IMR-90 (cell line): ENCODE measurements around the gene KLHL33. TPM values are rescaled to one million over a fixed set of nuclear protein-coding genes. Genes with fewer than 3 reads are reported as not detected.

ENCODE experiments used
- ATAC-seq: fragments of 200-7000 bp; cut with Tn5 transposase; 2 replicates; pipeline ENCODE4 v1.9.1; 2020; ENCODE audit warnings: low read depth, mild to moderate bottlenecking, moderate library complexity
- BruUV-seq: library from RNA; stranded (reverse); fragments of 400-500 nt; replicated peaks from 2 replicates; lab custom pipeline; 2021; lab: Mats Ljungman, UMichigan
- CTCF ChIA-PET: fragments of 300-600 bp; formaldehyde crosslinking; extraction: SDS; loops from one replicate; lab custom pipeline; 2021; ENCODE audit warnings: antibody characterized with exemption; lab: Yijun Ruan, JAX
- POLR2A ChIA-PET: fragments of 300-600 bp; sonication (Branson Sonifier 250); formaldehyde crosslinking; loops from one replicate; lab custom pipeline; 2022; ENCODE audit warnings: antibody characterized with exemption; ENCODE audit not compliant: unreplicated experiment; lab: Charles Lee
- DNase-seq: peaks from one replicate; pipeline ENCODE4 v3.0.0; 2013
- H2AFZ ChIP-seq: replicated peaks from 2 replicates; pipeline ENCODE3; 2013; ENCODE audit warnings: low read length, mild to moderate bottlenecking; ENCODE audit not compliant: poor library complexity
- H2AK5ac ChIP-seq: 2 replicates; pipeline ENCODE4 v1.6.1; 2013; ENCODE audit warnings: low read depth, low read length, inconsistent platforms
- H2AK9ac ChIP-seq: replicated peaks from 2 replicates; pipeline ENCODE3; 2013; ENCODE audit warnings: mild to moderate bottlenecking, low read depth, low read length, moderate library complexity; ENCODE audit not compliant: poor library complexity
- H2BK120ac ChIP-seq: 2 replicates; pipeline ENCODE4 v1.6.1; 2013; ENCODE audit warnings: low read depth, low read length, inconsistent platforms
- H2BK15ac ChIP-seq: 3 replicates; pipeline ENCODE4 v1.6.1; 2013; ENCODE audit warnings: low read depth, low read length, inconsistent platforms
- H2BK20ac ChIP-seq: 2 replicates; pipeline ENCODE4 v1.6.1; 2013; ENCODE audit warnings: low read depth, mild to moderate bottlenecking, inconsistent platforms, low read length, moderate library complexity
- H2BK5ac ChIP-seq: 2 replicates; pipeline ENCODE4 v1.6.1; 2013; ENCODE audit warnings: mild to moderate bottlenecking, low read depth, low read length, inconsistent platforms; ENCODE audit not compliant: poor library complexity, severe bottlenecking
- H3K14ac ChIP-seq: replicated peaks from 2 replicates; pipeline ENCODE4 v1.6.1; 2013; ENCODE audit warnings: low read depth, low read length, inconsistent platforms
- H3K18ac ChIP-seq: 2 replicates; pipeline ENCODE4 v1.6.1; 2013; ENCODE audit warnings: low read depth, low read length, control low read depth
- H3K23ac ChIP-seq: 2 replicates; pipeline ENCODE4 v1.6.1; 2013; ENCODE audit warnings: low read depth, low read length, inconsistent platforms
- H3K27ac ChIP-seq: 2 replicates; pipeline ENCODE4 v1.5.1; 2013; ENCODE audit warnings: mild to moderate bottlenecking, control low read depth, low read length; ENCODE audit not compliant: insufficient read depth
- H3K27me3 ChIP-seq: 2 replicates; pipeline ENCODE4 v1.6.1; 2013; ENCODE audit warnings: low read length; ENCODE audit not compliant: control insufficient read depth, insufficient read depth
- H3K36me3 ChIP-seq: 2 replicates; pipeline ENCODE4 v1.6.1; 2013; ENCODE audit warnings: low read length, mixed read lengths; ENCODE audit not compliant: control insufficient read depth, insufficient read depth
- H3K4ac ChIP-seq: 2 replicates; pipeline ENCODE4 v1.6.1; 2013; ENCODE audit warnings: low read depth, low read length, inconsistent platforms
- H3K4me1 ChIP-seq: 2 replicates; pipeline ENCODE4 v1.6.1; 2013; ENCODE audit warnings: low read length, mixed read lengths; ENCODE audit not compliant: control insufficient read depth, insufficient read depth
- H3K4me2 ChIP-seq: 2 replicates; pipeline ENCODE4 v1.6.1; 2013; ENCODE audit warnings: low read depth, mild to moderate bottlenecking, control low read depth, low read length, moderate library complexity
- H3K4me3 ChIP-seq: 2 replicates; pipeline ENCODE4 v1.5.1; 2013; ENCODE audit warnings: low read depth, mild to moderate bottlenecking, control low read depth, low read length, moderate library complexity; ENCODE audit not compliant: insufficient read depth
- H3K56ac ChIP-seq: 2 replicates; pipeline ENCODE4 v1.6.1; 2013; ENCODE audit warnings: low read length, inconsistent platforms; ENCODE audit not compliant: insufficient read depth; ENCODE audit errors: extremely low read depth
- H3K79me1 ChIP-seq, 2 experiments: 2 replicates each; pipeline ENCODE4 v1.6.1; 2013; ENCODE audit warnings: low read length in 2 of 2, inconsistent platforms in 1 of 2, low read depth in 1 of 2
- H3K9ac ChIP-seq: 2 replicates; pipeline ENCODE4 v1.6.1; 2013; ENCODE audit warnings: low read depth, low read length, control low read depth
- H3K9me1 ChIP-seq: 2 replicates; pipeline ENCODE4 v1.6.1; 2013; ENCODE audit warnings: low read length, inconsistent platforms; ENCODE audit not compliant: insufficient read depth
- H3K9me3 ChIP-seq: 2 replicates; pipeline ENCODE4 v1.6.1; 2013; ENCODE audit warnings: low read length; ENCODE audit not compliant: control insufficient read depth, insufficient read depth
- H4K20me1 ChIP-seq: 2 replicates; pipeline ENCODE4 v1.6.1; 2013; ENCODE audit warnings: low read length, inconsistent platforms; ENCODE audit not compliant: insufficient read depth
- H4K5ac ChIP-seq: 2 replicates; pipeline ENCODE4 v1.6.1; 2013; ENCODE audit warnings: mild to moderate bottlenecking, low read depth, low read length, control low read depth
- H4K8ac ChIP-seq, 2 experiments: 2 replicates each; pipeline ENCODE4 v1.6.1; 2013; ENCODE audit warnings: low read depth in 2 of 2, low read length in 2 of 2, control low read depth in 1 of 2, inconsistent platforms in 1 of 2
- H4K91ac ChIP-seq: 2 replicates; pipeline ENCODE4 v1.6.1; 2013; ENCODE audit warnings: low read depth, low read length, inconsistent platforms; ENCODE audit not compliant: insufficient read depth
- BHLHE40 ChIP-seq: fragments of 150-350 bp; IDR thresholded peaks from 2 replicates; pipeline ENCODE4 v1.6.1; 2016; ENCODE audit warnings: mild to moderate bottlenecking, low read depth, low read length
- CHD1 ChIP-seq: IDR thresholded peaks from 2 replicates; pipeline ENCODE4 v1.6.1; 2012; ENCODE audit warnings: low read depth, low read length, improper control_type of control experiment
- FOS ChIP-seq: fragments of 150-350 bp; IDR thresholded peaks from 2 replicates; pipeline ENCODE4 v1.6.1; 2016; ENCODE audit warnings: low read depth, low read length
- MAFK ChIP-seq: IDR thresholded peaks from 2 replicates; pipeline ENCODE4 v1.6.1; 2012; ENCODE audit warnings: low read depth, low read length, improper control_type of control experiment
- MAZ ChIP-seq: IDR thresholded peaks from 2 replicates; pipeline ENCODE4 v1.6.1; 2012; ENCODE audit warnings: low read depth, mild to moderate bottlenecking, low read length, improper control_type of control experiment, moderate library complexity, borderline replicate concordance
- RAD21 ChIP-seq: IDR thresholded peaks from 2 replicates; pipeline ENCODE4 v1.6.1; 2012; ENCODE audit warnings: low read length, improper control_type of control experiment
- SMC3 ChIP-seq: fragments of 150-350 bp; IDR thresholded peaks from 2 replicates; pipeline ENCODE4 v1.6.1; 2016; ENCODE audit warnings: low read depth, mild to moderate bottlenecking, antibody characterized with exemption, low read length, moderate library complexity
- WGBS, 2 experiments: methylation state at CpG; one replicate each; pipeline versions ENCODE4 v1.1.5 to v1.1.7; 2013; ENCODE audit warnings: missing lambda C conversion rate in 2 of 2; ENCODE audit not compliant: insufficient read length in 1 of 2; ENCODE audit errors: extremely low coverage in 2 of 2; 5-methylcytosine and 5-hydroxymethylcytosine counted together
- dilution Hi-C: fragments of 300-500 bp; cut with HindIII; formaldehyde crosslinking; loops from one replicate; pipeline ENCODE4 v1.14.3; 2018; ENCODE audit warnings: low sequenced_read_pairs; ENCODE audit not compliant: unreplicated experiment
- in situ Hi-C: fragments of 300-500 bp; cut with MboI; formaldehyde crosslinking; loops from 3 replicates; pipeline ENCODE4 v1.14.3; 2019; ENCODE audit warnings: low sequenced_read_pairs, inconsistent platforms, mixed read lengths
- intact Hi-C: fragments of 100-400 bp; cut with micrococcal nuclease; formaldehyde crosslinking; loops from 2 replicates; pipeline ENCODE4 v1.10.0; 2022
- polyA plus RNA-seq, 3 experiments: library from polyadenylated mRNA; depleted of rRNA; stranded (reverse); fragments of >200 nt; gene quantifications; 2 replicates each; pipeline ENCODE4 v1.2.3, GENCODE V29; 2012; ENCODE audit warnings: low replicate concordance in 1 of 3
- total RNA-seq: library from RNA; depleted of rRNA; stranded (reverse); fragments of >200 nt; gene quantifications from 2 replicates; pipeline ENCODE4 v1.2.3, GENCODE V29; 2012
- TF ChIP-seq, protein P1 (sequence below): fragments of 150-350 bp; IDR thresholded peaks from 2 replicates; pipeline ENCODE4 v1.6.1; 2016; ENCODE audit warnings: low read depth, mild to moderate bottlenecking, low read length, moderate library complexity, borderline replicate concordance
- TF ChIP-seq, protein P2 (sequence below): conservative IDR thresholded peaks from 2 replicates; pipeline ENCODE4 v1.5.1; 2012; ENCODE audit warnings: mild to moderate bottlenecking, low read depth, low read length, improper control_type of control experiment

KLHL33 gene
- total and polyA plus RNA-seq, 2 of the 4 experiments (the other 2 are of a cell fraction) = under 0.01 to 0.03 TPM

GRCh38 chr14:20376071-20376588 lies 59.8 kb downstream of the KLHL33 start:
- TF ChIP-seq RAD21 (no peak), MAZ (no peak), SMC3 (no peak), FOS (no peak), CHD1 (no peak), MAFK (no peak), BHLHE40 (no peak)
- TF ChIP-seq, protein P1, sequence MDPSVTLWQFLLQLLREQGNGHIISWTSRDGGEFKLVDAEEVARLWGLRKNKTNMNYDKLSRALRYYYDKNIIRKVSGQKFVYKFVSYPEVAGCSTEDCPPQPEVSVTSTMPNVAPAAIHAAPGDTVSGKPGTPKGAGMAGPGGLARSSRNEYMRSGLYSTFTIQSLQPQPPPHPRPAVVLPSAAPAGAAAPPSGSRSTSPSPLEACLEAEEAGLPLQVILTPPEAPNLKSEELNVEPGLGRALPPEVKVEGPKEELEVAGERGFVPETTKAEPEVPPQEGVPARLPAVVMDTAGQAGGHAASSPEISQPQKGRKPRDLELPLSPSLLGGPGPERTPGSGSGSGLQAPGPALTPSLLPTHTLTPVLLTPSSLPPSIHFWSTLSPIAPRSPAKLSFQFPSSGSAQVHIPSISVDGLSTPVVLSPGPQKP = no peak
- TF ChIP-seq, protein P2, sequence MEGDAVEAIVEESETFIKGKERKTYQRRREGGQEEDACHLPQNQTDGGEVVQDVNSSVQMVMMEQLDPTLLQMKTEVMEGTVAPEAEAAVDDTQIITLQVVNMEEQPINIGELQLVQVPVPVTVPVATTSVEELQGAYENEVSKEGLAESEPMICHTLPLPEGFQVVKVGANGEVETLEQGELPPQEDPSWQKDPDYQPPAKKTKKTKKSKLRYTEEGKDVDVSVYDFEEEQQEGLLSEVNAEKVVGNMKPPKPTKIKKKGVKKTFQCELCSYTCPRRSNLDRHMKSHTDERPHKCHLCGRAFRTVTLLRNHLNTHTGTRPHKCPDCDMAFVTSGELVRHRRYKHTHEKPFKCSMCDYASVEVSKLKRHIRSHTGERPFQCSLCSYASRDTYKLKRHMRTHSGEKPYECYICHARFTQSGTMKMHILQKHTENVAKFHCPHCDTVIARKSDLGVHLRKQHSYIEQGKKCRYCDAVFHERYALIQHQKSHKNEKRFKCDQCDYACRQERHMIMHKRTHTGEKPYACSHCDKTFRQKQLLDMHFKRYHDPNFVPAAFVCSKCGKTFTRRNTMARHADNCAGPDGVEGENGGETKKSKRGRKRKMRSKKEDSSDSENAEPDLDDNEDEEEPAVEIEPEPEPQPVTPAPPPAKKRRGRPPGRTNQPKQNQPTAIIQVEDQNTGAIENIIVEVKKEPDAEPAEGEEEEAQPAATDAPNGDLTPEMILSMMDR = no peak
- Histone ChIP-seq H2BK15ac (no peak overlapping the region), H3K4me3 (no peak overlapping the region), H3K27ac (no peak overlapping the region), H2BK20ac (no peak overlapping the region), H3K9ac (no peak overlapping the region), H3K9me3 (no peaks in the 10 kb centered on the region), H4K8ac (no peak overlapping the region), H3K4me1 (no peaks in the 10 kb centered on the region), H3K23ac (no peak overlapping the region), H2BK5ac (no peak overlapping the region), H4K5ac (no peak overlapping the region), H2AK5ac (no peak overlapping the region), H3K4ac (no peak overlapping the region), H2BK120ac (no peak overlapping the region), H2AFZ (no peak overlapping the region), H3K9me1 (no peaks in the 10 kb centered on the region), H4K20me1 (no peaks in the 10 kb centered on the region), H3K79me1 (no peaks in the 10 kb centered on the region), H3K36me3 (peaks cover 77% of the 10 kb centered on the region), H3K56ac (no peak overlapping the region), H4K91ac (no peak overlapping the region), H2AK9ac (no peak overlapping the region), H3K14ac (no peak overlapping the region), H3K27me3 (no peaks in the 10 kb centered on the region), H3K18ac (no peak overlapping the region), H3K4me2 (no peak overlapping the region)
- CTCF ChIA-PET = no interaction called here
- no TSS peak for BruUV-seq
- no peak for ATAC-seq
- intact Hi-C loops (no loop called here), dilution Hi-C loops (no loop called here), in situ Hi-C loops (no loop called here)
- DNase-seq = no peak
- POLR2A ChIA-PET = no interaction called here
- WGBS, 2 experiments = 92% methylated on average over 4 of the region's 12 CpGs; no CpG with 5 or more reads in 1 of the 2 experiments
